ENCODE data around the gene AMHR2.

The AMHR2 gene

DNA sequence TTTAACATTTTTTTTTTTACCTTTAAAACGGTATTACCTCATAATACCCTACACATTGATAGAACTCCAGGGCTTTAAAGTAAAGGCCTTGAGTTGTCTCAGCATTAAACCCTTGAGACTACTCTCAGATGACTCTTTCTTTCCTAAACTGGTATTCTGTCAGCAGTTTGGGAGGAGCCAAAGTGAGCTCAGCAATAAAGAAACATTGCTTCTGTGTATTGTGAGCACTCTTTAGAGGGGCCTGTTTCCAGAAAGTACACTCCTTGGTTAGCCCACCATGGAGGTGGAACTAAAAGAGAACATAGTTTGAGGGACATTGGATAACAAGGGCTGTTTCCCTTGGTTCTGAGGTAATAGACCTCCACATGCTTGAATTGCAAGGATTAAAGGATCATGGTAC, 55.2 kb downstream of the AMHR2 start:
- no peak for DNase-seq (ENCODE audit: low read depth)
- H3K4me3 ChIP-seq (ENCODE audit: low read length): no peak overlapping the region
- TF ChIP-seq, protein P1, sequence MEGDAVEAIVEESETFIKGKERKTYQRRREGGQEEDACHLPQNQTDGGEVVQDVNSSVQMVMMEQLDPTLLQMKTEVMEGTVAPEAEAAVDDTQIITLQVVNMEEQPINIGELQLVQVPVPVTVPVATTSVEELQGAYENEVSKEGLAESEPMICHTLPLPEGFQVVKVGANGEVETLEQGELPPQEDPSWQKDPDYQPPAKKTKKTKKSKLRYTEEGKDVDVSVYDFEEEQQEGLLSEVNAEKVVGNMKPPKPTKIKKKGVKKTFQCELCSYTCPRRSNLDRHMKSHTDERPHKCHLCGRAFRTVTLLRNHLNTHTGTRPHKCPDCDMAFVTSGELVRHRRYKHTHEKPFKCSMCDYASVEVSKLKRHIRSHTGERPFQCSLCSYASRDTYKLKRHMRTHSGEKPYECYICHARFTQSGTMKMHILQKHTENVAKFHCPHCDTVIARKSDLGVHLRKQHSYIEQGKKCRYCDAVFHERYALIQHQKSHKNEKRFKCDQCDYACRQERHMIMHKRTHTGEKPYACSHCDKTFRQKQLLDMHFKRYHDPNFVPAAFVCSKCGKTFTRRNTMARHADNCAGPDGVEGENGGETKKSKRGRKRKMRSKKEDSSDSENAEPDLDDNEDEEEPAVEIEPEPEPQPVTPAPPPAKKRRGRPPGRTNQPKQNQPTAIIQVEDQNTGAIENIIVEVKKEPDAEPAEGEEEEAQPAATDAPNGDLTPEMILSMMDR (conservative IDR thresholded peaks at IDR 0.05; ENCODE audit: low read length): no peak

DNA sequence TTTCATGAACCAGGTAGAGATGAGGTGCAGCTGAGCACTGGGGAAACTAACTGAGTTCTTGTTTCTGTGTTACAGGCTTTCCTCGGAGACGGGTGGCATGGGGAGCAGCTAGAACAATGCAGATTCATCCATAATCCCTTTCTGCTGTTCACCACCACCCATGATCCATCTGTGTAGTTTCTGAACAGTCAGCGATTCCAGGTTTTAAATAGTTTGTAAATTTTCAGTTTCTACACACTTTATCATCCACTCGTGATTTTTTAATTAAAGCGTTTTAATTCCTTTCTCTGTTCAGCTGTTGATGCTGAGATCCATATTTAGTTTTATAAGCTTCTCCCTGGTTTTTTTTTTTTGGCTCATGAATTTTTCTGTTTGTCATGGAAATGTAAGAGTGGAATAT, 55.7 kb downstream of the AMHR2 start:
- no peak overlapping the region for H3K4me3 ChIP-seq (ENCODE audit: low read length)
- TF ChIP-seq, protein P1 (conservative IDR thresholded peaks at IDR 0.05; ENCODE audit: low read length): no peak

GRCh38 chr12:53480491-53481442, 57.1 kb downstream of the AMHR2 start:
- TF ChIP-seq, protein P1 (conservative IDR thresholded peaks at IDR 0.05; ENCODE audit: low read length): no peak
- no peak for DNase-seq (ENCODE audit: low read depth)
- no peak overlapping the region for H3K4me3 ChIP-seq (ENCODE audit: low read length)

More for the DNA sequence above, 55.7 kb downstream of the AMHR2 start:
- no peak for DNase-seq (ENCODE audit: low read depth)

Measured in AG10803 (cell line).